Common myeloid progenitor, CD34-positive (primary cell): ENCODE data around the gene ATXN1.
"Not testable (repeated sequence)": the region's sequence is repeated elsewhere in the genome, so short reads cannot be mapped to it uniquely, and the experiment has no call there.

Experiments used
- CTCF ChIA-PET: fragments of 350-600 bp; sonication (Branson Sonifier 250); formaldehyde crosslinking; loops from one replicate; lab custom pipeline; 2021; ENCODE audit warnings: antibody characterized with exemption; lab: Charles Lee
- POLR2A ChIA-PET: fragments of 350-600 bp; sonication (Branson Sonifier 250); formaldehyde crosslinking; loops from one replicate; lab custom pipeline; 2021; ENCODE audit warnings: antibody characterized with exemption; lab: Charles Lee
- DNase-seq, 3 donors: peaks; one replicate each; pipeline versions ENCODE4 v3.0.0 to v3.0.0-alpha.2; 2013
- H3K27ac ChIP-seq, 2 experiments: 1 replicate in 1 of 2; 2 replicates in 1 of 2; pipeline ENCODE4 v1.7.0; 2013; ENCODE audit warnings: inconsistent platforms in 2 of 2, low read length in 2 of 2, mild to moderate bottlenecking in 2 of 2, low read depth in 1 of 2, moderate library complexity in 1 of 2; ENCODE audit not compliant: severe bottlenecking in 2 of 2, insufficient read depth in 1 of 2, poor library complexity in 1 of 2
- H3K27me3 ChIP-seq, 5 experiments: replicated peaks in 2 of 5; 1 replicate in 3 of 5; 2 replicates in 2 of 5; pipeline versions ENCODE4 v1.6.1 to v1.7.0; 2013; ENCODE audit warnings: low read length in 4 of 5, mild to moderate bottlenecking in 2 of 5, moderate library complexity in 2 of 5, inconsistent platforms in 1 of 5; ENCODE audit not compliant: insufficient read depth in 5 of 5, control insufficient read depth in 4 of 5
- H3K36me3 ChIP-seq, 4 experiments: 1 replicate in 2 of 4; 2 replicates in 2 of 4; pipeline versions ENCODE4 v1.6.1 to v1.7.0; 2013; ENCODE audit warnings: low read length in 3 of 4, control low read depth in 1 of 4, mild to moderate bottlenecking in 1 of 4; ENCODE audit not compliant: control insufficient read depth in 4 of 4, insufficient read depth in 4 of 4
- H3K4me1 ChIP-seq, 4 experiments: 1 replicate in 3 of 4; 2 replicates in 1 of 4; pipeline versions ENCODE4 v1.6.1 to v1.7.1; 2013; ENCODE audit warnings: low read length in 3 of 4, mild to moderate bottlenecking in 3 of 4, control low read depth in 1 of 4, inconsistent platforms in 1 of 4, moderate library complexity in 1 of 4; ENCODE audit not compliant: control insufficient read depth in 4 of 4, insufficient read depth in 4 of 4; ENCODE audit errors: control extremely low read depth in 1 of 4
- H3K4me3 ChIP-seq, 7 experiments: 1 replicate in 4 of 7; 2 replicates in 3 of 7; pipeline versions ENCODE4 v1.5.1 to v1.7.0; 2013; ENCODE audit warnings: mild to moderate bottlenecking in 7 of 7, low read length in 6 of 7, moderate library complexity in 6 of 7, inconsistent platforms in 2 of 7, low read depth in 2 of 7, control low read depth in 1 of 7; ENCODE audit not compliant: insufficient read depth in 4 of 7, control insufficient read depth in 1 of 7; ENCODE audit errors: extremely low read depth in 1 of 7
- H3K9me3 ChIP-seq, 5 experiments: 1 replicate in 4 of 5; 2 replicates in 1 of 5; pipeline versions ENCODE4 v1.6.1 to v1.7.1; 2013; ENCODE audit warnings: low read length in 4 of 5, mild to moderate bottlenecking in 2 of 5, inconsistent platforms in 1 of 5, low read depth in 1 of 5, moderate library complexity in 1 of 5; ENCODE audit not compliant: control insufficient read depth in 4 of 5, insufficient read depth in 2 of 5; ENCODE audit errors: control extremely low read depth in 1 of 5
- WGBS: methylation state at CpG from one replicate; pipeline ENCODE4 v1.1.5; 2013; ENCODE audit not compliant: insufficient coverage; 5-methylcytosine and 5-hydroxymethylcytosine counted together

ATXN1 gene

GRCh38 chr6:16542070-16542469 lies 219.2 kb downstream of the ATXN1 start:
- Histone ChIP-seq H3K9me3 (no peaks in the 10 kb centered on the region), H3K27me3 (no peaks in the 10 kb centered on the region), H3K4me3 (no peak overlapping the region), H3K27ac (no peak overlapping the region), H3K4me1 (no peaks in the 10 kb centered on the region), H3K36me3 (peaks cover 0 to 5% (median 0%) of the 10 kb centered on the region in 4 experiments)
- DNase-seq = no peak
- WGBS = 100% methylated on average over 1 of the region's 7 CpGs
- POLR2A ChIA-PET = no interaction called here
- CTCF ChIA-PET = no interaction called here

- Histone ChIP-seq H3K27ac (no peak overlapping the region), H3K4me3 (no peak overlapping the region), H3K36me3 (peaks cover 0 to 5% (median 0%) of the 10 kb centered on the region in 4 experiments), H3K4me1 (no peaks in the 10 kb centered on the region), H3K27me3 (no peaks in the 10 kb centered on the region), H3K9me3 (no peaks in the 10 kb centered on the region)
- ChIA-PET POLR2A (no interaction called here), CTCF (no interaction called here)
- WGBS = 96% methylated on average over 12 of the region's 14 CpGs
- no peak for DNase-seq
Observed at GRCh38 chr6:16540804-16541752, 220.2 kb downstream of the ATXN1 start.

- H3K27ac ChIP-seq, H3K27me3 ChIP-seq, H3K4me3 ChIP-seq, DNase-seq, H3K9me3 ChIP-seq, CTCF ChIA-PET, H3K4me1 ChIP-seq, POLR2A ChIA-PET, H3K36me3 ChIP-seq: not testable (repeated sequence)
- WGBS = 100% methylated on average over 1 of the region's 4 CpGs
Observed at GRCh38 chr6:16540383-16540782, 220.9 kb downstream of the ATXN1 start.

GRCh38 chr6:16539086-16539931 lies 222.0 kb downstream of the ATXN1 start:
- no peak for DNase-seq
- no peaks in the 10 kb centered on the region for H3K4me1 ChIP-seq
- POLR2A ChIA-PET = no interaction called here
- CTCF ChIA-PET = interaction anchor here (0.8 to 1.0 kb wide), 2 partner anchors 16 to 28 kb away, joined by 3 read pairs; no protein-coding TSS in a partner anchor
- 97% methylated on average over 4 of the region's 8 CpGs for WGBS
- H3K27ac ChIP-seq = no peak overlapping the region
- no peak overlapping the region for H3K4me3 ChIP-seq
- H3K36me3 ChIP-seq = peaks cover 0 to 2% (median 0%) of the 10 kb centered on the region in 4 experiments
- no peaks in the 10 kb centered on the region for H3K27me3 ChIP-seq
- no peaks in the 10 kb centered on the region for H3K9me3 ChIP-seq

- no peak for DNase-seq
- Histone ChIP-seq H3K27ac (no peak overlapping the region), H3K4me3 (no peak overlapping the region), H3K9me3 (no peaks in the 10 kb centered on the region), H3K27me3 (no peaks in the 10 kb centered on the region), H3K4me1 (no peaks in the 10 kb centered on the region), H3K36me3 (no peaks in the 10 kb centered on the region)
- CTCF ChIA-PET = interaction anchor here (0.7 kb wide), 1 partner anchor 22 kb away, joined by 3 read pairs; no protein-coding TSS in a partner anchor
- POLR2A ChIA-PET = no interaction called here
- WGBS = 98% methylated on average over 4 of the region's 5 CpGs
Observed at GRCh38 chr6:16535564-16535963, 225.7 kb downstream of the ATXN1 start.

- no peak overlapping the region for H3K4me3 ChIP-seq
- no peaks in the 10 kb centered on the region for H3K36me3 ChIP-seq
- ChIA-PET CTCF (interaction anchor here (1.0 kb wide), 1 partner anchor 11 kb away, joined by 3 read pairs; no protein-coding TSS in a partner anchor), POLR2A (no interaction called here)
- no peaks in the 10 kb centered on the region for H3K27me3 ChIP-seq
- H3K27ac ChIP-seq = no peak overlapping the region
- no peaks in the 10 kb centered on the region for H3K9me3 ChIP-seq
- no peaks in the 10 kb centered on the region for H3K4me1 ChIP-seq
- 86% methylated on average over 2 of the region's 6 CpGs for WGBS
- no peak for DNase-seq
Observed at GRCh38 chr6:16533721-16534136, 227.5 kb downstream of the ATXN1 start.
